ENCODE measurements around the gene PDPK1.
A peak's percentile ranks its signal among the peaks of the same experiment; 100 is the strongest.
"Not testable (repeated sequence)": the region's sequence is repeated elsewhere in the genome, so short reads cannot be mapped to it uniquely, and the experiment has no call there.

Gene PDPK1

GRCh38 chr16:2619628-2620027 lies 81.8 kb downstream of the PDPK1 start:
- DNase-seq, result not testable (repeated sequence)

- DNase-seq, result not testable (repeated sequence)
These were observed 83.0 kb downstream of the PDPK1 start for GRCh38 chr16:2620870-2621269.

GRCh38 chr16:2621395-2621794 lies 83.6 kb downstream of the PDPK1 start:
- DNase-seq, result not testable (repeated sequence)

- not testable (repeated sequence) for DNase-seq
These were observed 89.3 kb downstream of the PDPK1 start for GRCh38 chr16:2627075-2627474.

- DNase-seq, result not testable (repeated sequence)
These were observed 93.4 kb downstream of the PDPK1 start for GRCh38 chr16:2631203-2631602.

- DNase-seq, result not testable (repeated sequence)
These were observed 94.5 kb downstream of the PDPK1 start for GRCh38 chr16:2632291-2632690.

GRCh38 chr16:2639071-2639721 lies 101.4 kb downstream of the PDPK1 start:
- DNase-seq, result peak in 1 of 5 donors; percentile 18

GRCh38 chr16:2639722-2640072 lies 101.9 kb downstream of the PDPK1 start:
- DNase-seq, result not testable (repeated sequence)

- DNase-seq, result not testable (repeated sequence)
These were observed 104.7 kb downstream of the PDPK1 start for GRCh38 chr16:2642561-2642960.

GRCh38 chr16:2644754-2645453 lies 107.1 kb downstream of the PDPK1 start:
- not testable (repeated sequence) for DNase-seq

GRCh38 chr16:2651268-2651871 lies 113.5 kb downstream of the PDPK1 start:
- DNase-seq, result not testable (repeated sequence)
